GM15510 (cell line): ENCODE data around the gene CDKN2B-AS1.

Experiments used
- POLR2A ChIP-seq: IDR thresholded peaks from 3 replicates; pipeline ENCODE4 v1.6.1; 2011; ENCODE audit warnings: borderline replicate concordance; ENCODE audit not compliant: insufficient read length; ENCODE audit errors: extremely low read depth

The CDKN2B-AS1 gene

DNA sequence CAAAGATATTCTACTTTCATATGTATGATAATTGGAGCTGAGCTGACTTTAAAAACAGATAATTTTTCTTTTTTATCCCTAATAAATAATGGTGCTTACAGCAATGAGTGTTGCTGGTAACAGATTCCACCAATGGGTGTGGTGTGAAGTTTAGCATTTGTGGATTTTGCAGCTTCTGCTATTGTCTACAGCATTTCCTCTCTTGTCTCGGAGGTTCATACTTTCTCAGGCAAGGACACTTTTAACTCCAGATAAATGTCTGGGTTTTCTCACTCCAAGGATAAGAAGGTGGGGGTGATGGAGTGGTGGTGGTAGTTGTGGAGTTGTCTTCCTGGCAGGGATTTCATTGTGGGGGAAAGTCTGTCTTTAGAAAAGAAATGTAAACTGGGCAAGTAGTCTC is 134.5 kb downstream of the CDKN2B-AS1 start:
- no peak for TF ChIP-seq POLR2A

DNA sequence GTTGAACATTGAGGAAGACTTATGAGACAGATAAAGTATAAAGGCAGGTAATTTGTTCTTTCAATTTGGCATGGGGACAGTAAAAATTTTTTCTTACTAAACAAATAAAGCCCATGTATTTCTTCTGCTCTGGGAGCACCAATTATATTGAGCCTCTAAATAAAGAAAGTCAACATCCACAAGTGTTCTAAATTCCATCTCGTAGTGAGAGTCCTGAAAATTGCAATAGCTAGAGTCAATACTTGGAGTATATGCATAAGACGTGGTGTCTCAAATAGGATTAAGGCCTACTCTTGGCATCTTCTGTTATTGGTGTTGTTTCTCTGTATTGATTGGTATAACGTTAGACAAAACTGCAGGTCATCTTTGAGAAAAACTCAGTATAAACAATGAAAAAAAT is 135.0 kb downstream of the CDKN2B-AS1 start:
- no peak for TF ChIP-seq POLR2A

GRCh38 chr9:22131817-22132216 is 137.2 kb downstream of the CDKN2B-AS1 start:
- no peak for TF ChIP-seq POLR2A

- no peak for TF ChIP-seq POLR2A
Observed at GRCh38 chr9:22134390-22134789, 139.8 kb downstream of the CDKN2B-AS1 start.

GRCh38 chr9:22136461-22137096 is 142.0 kb downstream of the CDKN2B-AS1 start:
- TF ChIP-seq POLR2A = no peak

DNA sequence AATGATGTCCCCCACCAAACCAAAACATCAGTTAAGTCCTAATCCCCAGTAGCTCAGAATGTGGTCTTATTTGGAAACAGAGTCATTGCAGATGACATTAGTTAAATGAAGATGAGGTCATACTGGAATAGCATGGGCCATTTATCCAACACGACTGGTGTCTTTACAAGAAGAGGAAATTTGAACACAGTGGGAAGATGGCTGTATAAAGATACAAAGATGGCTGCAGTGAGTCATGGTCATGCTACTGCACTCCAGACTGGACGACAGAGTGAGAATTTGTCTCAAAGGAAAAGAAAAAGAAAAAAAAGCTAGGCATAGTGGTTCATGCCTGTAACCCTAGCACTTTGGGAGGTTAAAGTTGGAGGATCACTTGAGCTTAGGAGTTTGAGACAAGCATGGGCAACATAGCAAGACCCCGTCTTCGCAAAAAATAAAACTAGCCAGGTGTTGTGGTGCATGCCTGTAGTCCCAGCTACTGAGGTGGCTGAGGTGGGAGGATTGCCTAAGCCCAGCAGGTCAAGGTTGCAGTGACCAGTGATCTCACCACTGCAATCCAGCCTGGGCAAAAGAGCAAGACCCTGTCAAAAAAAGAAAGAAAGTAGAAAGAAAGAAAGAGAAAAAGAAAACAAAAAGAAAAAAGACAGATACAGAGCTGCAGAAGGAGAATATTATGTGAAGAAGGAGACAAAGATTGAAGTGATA is 144.5 kb downstream of the CDKN2B-AS1 start:
- TF ChIP-seq POLR2A = no peak

GRCh38 chr9:22141908-22142307 is 147.3 kb downstream of the CDKN2B-AS1 start:
- no peak for TF ChIP-seq POLR2A

GRCh38 chr9:22142671-22143070 is 148.1 kb downstream of the CDKN2B-AS1 start:
- no peak for TF ChIP-seq POLR2A

DNA sequence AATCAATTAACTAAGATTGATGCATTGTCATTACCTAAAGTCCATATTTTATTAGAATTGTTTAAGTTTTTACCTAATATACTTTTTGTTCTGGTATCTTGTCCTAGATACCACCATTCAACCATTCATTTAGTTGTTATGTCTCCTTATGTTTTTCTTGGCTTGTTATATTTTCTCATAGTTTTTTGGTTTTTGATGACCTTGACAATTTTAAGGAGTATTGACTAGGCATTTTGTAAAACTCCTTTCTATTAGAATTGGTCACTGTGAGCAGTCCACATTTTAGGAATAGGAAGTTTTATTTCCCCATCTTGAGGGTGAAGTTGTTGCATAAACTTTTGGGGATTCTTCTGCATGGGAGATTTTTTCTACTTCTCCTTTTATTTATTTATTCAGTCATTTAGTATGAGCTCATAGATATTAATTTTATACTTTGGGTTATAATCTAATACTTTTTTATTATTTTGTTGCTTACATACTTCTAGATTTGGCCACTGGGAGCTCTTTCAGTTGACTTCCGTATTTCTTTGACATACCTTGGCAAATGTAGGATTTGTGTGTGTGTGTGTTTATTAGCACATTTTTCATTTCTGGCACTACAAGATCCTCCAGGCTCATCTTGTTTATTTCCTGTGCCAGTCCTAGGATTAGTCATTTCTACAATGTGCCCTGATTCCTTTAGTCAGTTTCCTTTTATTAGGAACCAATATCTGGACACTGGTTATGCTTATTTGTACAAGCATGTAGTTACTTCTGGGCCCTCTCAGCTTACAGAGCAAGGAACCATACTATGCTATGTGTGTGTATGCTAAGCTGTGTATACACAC is 149.4 kb downstream of the CDKN2B-AS1 start:
- TF ChIP-seq POLR2A = no peak

GRCh38 chr9:22146604-22147003 is 152.0 kb downstream of the CDKN2B-AS1 start:
- no peak for TF ChIP-seq POLR2A

- no peak for TF ChIP-seq POLR2A
Observed at GRCh38 chr9:22147813-22148527, 153.4 kb downstream of the CDKN2B-AS1 start.

GRCh38 chr9:22148528-22148875 is 153.9 kb downstream of the CDKN2B-AS1 start:
- no peak for TF ChIP-seq POLR2A

DNA sequence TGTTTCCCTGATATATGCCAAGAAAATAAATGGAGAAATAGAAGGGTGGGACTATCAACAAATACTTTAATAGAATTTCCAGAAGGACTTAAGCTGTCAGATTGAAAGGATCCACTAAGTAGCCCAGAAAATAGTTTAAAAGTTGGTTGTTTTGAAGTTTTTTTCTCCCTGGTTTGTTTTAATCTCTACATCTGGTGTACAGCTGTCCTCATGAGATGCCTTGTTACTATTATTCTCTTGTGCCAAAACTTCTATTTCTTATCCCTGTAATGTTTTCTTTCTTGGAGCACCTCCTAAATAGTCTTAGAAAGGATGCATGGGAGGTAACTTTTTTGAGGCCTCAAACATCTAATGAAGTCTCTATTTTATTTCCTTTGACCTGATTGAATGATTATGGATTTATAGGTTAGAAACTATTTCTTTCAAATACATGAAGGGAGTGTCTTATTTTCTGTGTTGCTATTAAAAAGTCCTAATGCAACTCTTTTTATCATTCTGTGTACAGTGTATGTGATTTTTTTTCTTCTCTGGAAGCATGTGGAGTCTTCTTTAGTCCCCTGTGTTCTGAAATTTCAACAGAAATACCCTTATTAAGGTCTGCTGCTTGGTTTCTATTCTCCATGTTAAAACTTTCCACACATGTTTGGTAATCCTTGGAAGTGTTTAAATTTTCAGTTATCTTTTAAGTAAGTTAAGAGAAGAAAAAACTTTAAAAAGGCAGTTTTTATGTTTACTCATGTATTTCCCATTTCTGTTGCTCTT is 154.5 kb downstream of the CDKN2B-AS1 start:
- TF ChIP-seq POLR2A = no peak

- no peak for TF ChIP-seq POLR2A
Observed at GRCh38 chr9:22154064-22154463, 159.5 kb downstream of the CDKN2B-AS1 start.

DNA sequence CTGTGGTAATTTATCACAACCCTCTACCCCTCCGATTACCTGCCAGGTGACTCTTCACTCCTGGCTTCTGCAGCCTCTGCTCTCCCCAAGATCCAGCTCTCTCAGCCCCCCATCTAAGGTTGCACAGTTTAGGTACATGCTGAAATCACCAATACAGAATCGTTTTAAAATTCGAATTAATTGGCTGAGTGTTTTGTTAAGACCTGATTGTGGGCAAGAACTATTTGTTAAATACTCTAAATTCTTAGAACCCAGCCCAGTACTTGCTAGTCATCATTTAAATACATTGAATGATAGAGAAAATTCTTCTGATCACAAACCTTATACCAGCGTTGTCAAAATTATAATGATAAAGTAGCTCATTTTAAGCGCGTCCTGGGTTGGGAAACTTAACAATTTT is 162.0 kb downstream of the CDKN2B-AS1 start:
- no peak for TF ChIP-seq POLR2A

DNA sequence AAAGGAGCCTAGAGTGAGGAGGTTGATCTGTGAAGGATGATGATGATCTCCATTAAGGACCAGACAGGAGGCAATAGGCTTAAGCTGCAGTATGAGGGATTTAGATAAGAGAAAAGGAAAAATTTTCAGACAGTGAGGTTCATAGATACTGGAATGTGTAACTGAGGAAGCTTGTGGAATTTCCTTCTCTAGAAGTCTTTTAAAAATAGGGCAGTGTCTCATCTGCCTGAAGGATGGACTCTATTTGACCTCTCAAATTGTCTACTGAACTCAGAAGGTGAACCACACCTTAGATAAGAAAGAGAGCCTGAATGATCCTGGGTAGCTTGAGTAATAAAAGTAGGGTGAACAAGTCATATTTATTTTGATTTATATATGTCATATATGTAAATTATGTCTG is 162.7 kb downstream of the CDKN2B-AS1 start:
- no peak for TF ChIP-seq POLR2A
